DND-41 (cell line): ENCODE results near the gene LAMB3.

ENCODE experiments used
- EZH2 ChIP-seq: IDR thresholded peaks from 3 replicates; pipeline ENCODE4 v1.6.1; 2012; ENCODE audit warnings: borderline replicate concordance, low read depth, mild to moderate bottlenecking, moderate library complexity, low read length, inconsistent platforms; ENCODE audit not compliant: severe bottlenecking
- TF ChIP-seq, protein P1 (sequence below): IDR thresholded peaks from 2 replicates; pipeline ENCODE4 v1.5.1; 2012; ENCODE audit warnings: borderline replicate concordance, low read length, moderate library complexity, mild to moderate bottlenecking; ENCODE audit not compliant: poor library complexity, severe bottlenecking; ENCODE audit errors: extremely low read depth

- no peak for TF ChIP-seq EZH2
- TF ChIP-seq, protein P1, sequence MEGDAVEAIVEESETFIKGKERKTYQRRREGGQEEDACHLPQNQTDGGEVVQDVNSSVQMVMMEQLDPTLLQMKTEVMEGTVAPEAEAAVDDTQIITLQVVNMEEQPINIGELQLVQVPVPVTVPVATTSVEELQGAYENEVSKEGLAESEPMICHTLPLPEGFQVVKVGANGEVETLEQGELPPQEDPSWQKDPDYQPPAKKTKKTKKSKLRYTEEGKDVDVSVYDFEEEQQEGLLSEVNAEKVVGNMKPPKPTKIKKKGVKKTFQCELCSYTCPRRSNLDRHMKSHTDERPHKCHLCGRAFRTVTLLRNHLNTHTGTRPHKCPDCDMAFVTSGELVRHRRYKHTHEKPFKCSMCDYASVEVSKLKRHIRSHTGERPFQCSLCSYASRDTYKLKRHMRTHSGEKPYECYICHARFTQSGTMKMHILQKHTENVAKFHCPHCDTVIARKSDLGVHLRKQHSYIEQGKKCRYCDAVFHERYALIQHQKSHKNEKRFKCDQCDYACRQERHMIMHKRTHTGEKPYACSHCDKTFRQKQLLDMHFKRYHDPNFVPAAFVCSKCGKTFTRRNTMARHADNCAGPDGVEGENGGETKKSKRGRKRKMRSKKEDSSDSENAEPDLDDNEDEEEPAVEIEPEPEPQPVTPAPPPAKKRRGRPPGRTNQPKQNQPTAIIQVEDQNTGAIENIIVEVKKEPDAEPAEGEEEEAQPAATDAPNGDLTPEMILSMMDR, result no peak
Observed at GRCh38 chr1:209675565-209676154, 23.4 kb upstream of the LAMB3 start.
